A673 (cell line): Measurements from ENCODE around the gene ABHD10.

Experiments
- EZH2 ChIP-seq: fragments of 200-600 bp; sonication (generic); IDR thresholded peaks from 2 replicates; pipeline ENCODE4 v1.6.1; 2017; ENCODE audit warnings: borderline replicate concordance, low read depth, mild to moderate bottlenecking, mixed read lengths, antibody characterized with exemption, low read length; ENCODE audit not compliant: poor library complexity, severe bottlenecking
- TF ChIP-seq, protein P1 (sequence below): fragments of 300-800, 200-600 bp; sonication (generic); conservative IDR thresholded peaks from 2 replicates; pipeline ENCODE4 v1.5.1; 2017; ENCODE audit warnings: low read depth, mild to moderate bottlenecking, antibody characterized with exemption, low read length, moderate library complexity, mixed read lengths

GRCh38 chr3:111984636-111985298, 5.9 kb downstream of the ABHD10 start:
- no peak for TF ChIP-seq EZH2
- TF ChIP-seq, protein P1, sequence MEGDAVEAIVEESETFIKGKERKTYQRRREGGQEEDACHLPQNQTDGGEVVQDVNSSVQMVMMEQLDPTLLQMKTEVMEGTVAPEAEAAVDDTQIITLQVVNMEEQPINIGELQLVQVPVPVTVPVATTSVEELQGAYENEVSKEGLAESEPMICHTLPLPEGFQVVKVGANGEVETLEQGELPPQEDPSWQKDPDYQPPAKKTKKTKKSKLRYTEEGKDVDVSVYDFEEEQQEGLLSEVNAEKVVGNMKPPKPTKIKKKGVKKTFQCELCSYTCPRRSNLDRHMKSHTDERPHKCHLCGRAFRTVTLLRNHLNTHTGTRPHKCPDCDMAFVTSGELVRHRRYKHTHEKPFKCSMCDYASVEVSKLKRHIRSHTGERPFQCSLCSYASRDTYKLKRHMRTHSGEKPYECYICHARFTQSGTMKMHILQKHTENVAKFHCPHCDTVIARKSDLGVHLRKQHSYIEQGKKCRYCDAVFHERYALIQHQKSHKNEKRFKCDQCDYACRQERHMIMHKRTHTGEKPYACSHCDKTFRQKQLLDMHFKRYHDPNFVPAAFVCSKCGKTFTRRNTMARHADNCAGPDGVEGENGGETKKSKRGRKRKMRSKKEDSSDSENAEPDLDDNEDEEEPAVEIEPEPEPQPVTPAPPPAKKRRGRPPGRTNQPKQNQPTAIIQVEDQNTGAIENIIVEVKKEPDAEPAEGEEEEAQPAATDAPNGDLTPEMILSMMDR: no peak
